ENCODE data around the gene ECI1.

DNA sequence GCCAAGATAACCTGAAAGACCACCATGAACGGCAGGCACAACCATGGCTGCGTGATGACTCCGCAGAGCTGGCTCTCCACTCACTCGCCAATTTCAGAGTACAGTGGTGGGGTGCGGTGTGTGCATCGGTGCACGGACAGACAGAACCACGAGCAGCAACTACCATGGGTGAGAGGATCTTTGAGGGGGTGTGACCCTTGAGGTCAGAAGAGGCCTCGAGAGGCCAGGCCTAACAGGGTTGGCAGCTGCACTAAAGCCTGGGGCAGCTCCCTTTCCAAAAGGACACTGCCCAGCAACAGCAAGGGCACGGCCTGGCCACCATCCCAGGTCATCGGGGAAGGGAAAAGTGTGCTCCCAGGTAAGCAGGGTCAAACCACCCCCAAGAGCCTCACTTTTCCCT is 1.9 kb upstream of the ECI1 start:
- TF ChIP-seq, protein P1, sequence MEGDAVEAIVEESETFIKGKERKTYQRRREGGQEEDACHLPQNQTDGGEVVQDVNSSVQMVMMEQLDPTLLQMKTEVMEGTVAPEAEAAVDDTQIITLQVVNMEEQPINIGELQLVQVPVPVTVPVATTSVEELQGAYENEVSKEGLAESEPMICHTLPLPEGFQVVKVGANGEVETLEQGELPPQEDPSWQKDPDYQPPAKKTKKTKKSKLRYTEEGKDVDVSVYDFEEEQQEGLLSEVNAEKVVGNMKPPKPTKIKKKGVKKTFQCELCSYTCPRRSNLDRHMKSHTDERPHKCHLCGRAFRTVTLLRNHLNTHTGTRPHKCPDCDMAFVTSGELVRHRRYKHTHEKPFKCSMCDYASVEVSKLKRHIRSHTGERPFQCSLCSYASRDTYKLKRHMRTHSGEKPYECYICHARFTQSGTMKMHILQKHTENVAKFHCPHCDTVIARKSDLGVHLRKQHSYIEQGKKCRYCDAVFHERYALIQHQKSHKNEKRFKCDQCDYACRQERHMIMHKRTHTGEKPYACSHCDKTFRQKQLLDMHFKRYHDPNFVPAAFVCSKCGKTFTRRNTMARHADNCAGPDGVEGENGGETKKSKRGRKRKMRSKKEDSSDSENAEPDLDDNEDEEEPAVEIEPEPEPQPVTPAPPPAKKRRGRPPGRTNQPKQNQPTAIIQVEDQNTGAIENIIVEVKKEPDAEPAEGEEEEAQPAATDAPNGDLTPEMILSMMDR (IDR thresholded peaks at IDR 0.05; ENCODE audit: poor library complexity) = no peak
- TF ChIP-seq EZH2 (IDR thresholded peaks at IDR 0.05; ENCODE audit: borderline replicate concordance) = no peak

Measured in hepatocyte (in vitro differentiated cells).